ENCODE data around the gene TSC22D3.
A peak's percentile ranks its signal among the peaks of the same experiment; 100 is the strongest.
"Not testable (repeated sequence)": the region's sequence is repeated elsewhere in the genome, so short reads cannot be mapped to it uniquely, and the experiment has no call there.

TSC22D3 gene

DNA sequence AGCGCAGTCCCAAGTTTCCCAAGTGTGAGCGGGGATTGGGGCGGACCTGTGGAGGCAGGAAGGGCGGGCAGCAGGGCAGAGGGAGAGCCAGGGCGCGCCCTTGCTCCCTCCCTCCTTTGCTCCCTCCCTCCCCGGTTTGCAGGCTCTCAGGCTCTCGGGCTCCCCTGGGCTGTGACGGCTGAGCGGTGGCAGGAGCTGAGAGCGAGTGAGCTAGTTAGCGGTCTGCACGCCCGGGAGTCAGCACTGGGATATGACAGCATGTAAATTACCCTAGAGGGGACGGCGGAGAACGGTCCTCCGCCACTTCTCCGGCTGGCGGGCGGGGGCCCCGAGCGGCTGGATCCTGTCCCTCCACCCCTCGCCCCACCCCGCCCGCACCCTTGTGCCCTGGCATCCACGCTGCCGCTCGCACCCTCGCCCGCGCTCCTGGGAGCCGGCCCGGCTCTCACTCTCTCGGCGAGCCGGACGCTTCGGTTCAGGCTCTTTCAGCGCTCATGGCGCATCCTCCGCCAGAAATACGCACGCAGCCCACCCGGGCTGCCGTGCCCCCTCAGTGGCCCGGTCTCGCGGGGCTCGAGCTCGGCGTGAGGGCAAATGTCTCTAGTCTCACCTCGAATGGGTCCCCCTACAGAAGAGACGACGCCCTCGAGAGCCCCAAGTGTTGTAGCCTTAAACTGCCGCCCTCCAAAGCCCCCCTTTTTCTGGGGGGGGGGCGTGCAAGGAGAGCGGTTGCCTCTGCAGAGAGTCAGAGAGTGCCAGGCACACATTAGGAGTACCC lies at the start of gene TSC22D3:
TSS of gene TSC22D3 (minus strand) at position 54 of the 778 bp plus-strand sequence. CDS start 368 bp downstream, outside the sequence.
- DNase-seq, result peak; percentile 50

DNA sequence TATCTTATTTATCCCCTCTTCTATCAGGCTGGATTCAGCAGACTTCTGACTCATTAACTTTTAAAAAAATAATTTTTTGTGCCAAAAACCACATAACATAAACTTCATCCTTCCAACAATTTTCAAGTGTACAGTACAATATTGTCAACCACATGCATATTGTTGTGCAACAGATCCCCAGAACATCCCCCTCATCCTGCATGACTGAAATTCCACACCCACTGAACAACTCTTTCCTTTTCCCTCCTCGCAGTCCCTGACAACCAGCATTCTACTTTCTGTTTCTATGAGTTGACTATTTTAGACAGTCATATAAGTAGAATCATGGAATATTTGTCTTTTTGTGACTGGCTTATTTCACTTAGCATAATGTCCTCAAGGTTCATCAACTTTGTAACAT lies 47.9 kb upstream of the TSC22D3 start:
- no peak for DNase-seq

DNA sequence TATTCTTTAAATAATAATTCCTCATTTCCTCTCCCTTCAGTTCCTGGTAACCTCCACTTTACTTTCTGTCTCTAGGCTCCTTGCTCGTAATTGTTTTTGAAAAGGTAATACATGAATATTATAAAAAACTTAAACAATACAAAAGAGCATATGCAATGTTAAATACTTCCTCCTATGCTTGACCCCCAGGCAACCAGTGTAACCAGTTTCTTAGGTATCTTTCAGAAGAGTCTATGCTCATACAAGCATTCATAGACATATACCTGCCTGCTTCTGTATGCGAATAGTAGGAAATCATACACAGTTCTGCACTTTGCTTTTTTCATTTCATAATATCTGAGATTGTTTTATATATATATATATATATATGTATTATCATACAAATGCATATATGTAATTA lies 47.5 kb upstream of the TSC22D3 start:
- DNase-seq, result no peak

DNA sequence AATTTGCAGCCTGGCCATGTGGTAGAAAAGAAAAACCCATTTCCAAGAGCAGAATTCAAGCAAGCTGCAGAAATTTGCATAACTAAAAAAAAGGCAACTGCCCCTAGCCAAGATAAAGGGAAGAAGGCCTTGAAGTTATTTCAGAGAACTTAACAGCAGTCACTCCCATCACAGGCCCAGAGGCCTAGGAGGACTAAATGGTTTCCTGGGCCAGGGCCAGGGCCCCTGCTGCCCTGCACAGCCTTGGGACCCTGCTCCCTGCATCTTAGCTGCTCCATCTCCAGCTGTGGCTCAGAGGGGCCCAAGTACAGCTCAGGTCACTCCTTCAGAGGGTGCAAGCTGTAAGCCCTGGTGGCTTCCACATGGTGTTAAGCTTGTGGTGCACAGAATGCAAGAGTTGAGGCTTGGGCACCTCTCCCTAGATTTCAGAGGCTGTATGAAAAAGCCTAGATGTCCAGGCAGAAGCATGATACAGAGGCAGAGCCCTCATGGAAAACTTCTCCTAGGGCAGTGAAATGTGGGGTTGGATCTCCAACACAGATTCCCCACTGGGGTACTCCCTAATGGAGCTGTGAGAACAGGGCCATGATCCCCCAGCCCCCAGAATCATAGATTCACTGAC lies 43.4 kb upstream of the TSC22D3 start:
- DNase-seq, result no peak

DNA sequence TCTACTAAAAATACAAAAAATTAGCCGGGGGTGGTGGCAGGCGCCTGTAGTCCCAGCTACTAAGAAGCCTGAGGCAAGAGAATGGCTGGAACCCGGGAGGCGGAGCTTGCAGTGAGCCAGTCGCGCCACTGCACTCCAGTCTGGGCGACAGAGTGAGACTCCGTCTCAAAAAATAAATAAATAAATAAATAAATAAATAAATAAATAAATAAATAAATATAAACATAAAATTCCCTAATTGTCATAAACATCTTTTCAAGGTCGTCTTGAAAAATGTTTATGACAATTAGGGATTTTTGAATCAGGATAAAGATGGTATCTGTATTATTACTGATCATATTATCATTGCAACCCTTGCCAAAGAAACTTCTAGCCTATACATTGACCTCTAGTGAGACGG lies 34.5 kb upstream of the TSC22D3 start:
- DNase-seq, result not testable (repeated sequence)

DNA sequence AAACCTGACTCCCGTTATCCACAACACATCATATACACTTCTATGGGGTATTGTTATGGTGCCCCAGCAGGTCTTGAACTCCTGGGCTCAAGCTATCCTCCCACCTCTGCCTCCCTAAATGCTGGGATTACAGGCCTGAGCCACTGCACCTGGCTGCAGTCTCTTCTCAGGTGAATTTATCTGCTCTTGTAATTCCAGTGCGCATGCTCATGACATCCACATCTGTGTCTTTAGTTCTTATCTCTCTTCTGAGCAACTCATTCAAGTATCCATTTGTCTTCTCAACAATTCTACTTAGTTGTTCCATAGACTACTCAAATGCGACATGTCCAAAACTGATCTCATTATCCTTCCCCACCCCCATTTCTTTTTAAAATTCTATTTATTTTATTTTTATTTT lies 29.6 kb upstream of the TSC22D3 start:
- DNase-seq, result no peak

DNA sequence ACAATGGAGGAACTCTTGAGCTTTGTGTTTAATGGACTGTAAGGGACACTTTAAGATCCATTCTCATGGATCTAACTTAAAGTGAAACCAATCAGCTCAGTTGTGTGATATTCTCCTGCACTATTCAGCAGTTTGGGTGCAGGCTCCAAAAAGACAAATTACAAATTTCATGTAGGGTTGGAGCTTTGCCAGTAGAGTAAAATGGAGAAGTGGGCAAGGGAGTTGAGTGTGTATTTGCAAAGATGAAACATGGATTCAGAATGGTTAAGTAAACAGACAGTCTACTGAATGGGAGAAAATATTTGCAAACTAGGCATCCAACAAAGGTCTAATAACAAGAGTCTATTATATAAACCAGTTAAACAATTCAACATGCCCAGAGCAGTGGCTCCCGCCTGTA lies 28.8 kb upstream of the TSC22D3 start:
- DNase-seq, result no peak

DNA sequence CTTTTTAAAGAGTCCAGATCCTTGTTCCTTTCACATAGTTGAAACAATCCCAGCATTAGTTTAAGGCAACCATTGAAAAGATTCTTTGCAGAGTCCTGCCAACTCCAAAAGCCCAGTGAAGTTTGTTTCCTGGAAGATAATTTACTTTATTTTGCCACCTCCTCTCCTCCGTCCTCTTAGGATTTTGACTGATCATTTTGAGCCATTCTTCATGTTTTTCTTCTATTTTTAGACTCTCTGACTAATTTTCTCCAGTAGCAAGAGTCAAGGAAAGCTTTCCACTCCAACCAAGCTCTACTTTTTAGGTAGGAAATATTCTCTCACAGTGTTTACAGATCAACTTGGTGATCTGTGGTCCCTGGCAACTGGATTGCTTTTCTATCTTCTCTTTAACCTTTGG lies 12.2 kb upstream of the TSC22D3 start:
- DNase-seq, result no peak

DNA sequence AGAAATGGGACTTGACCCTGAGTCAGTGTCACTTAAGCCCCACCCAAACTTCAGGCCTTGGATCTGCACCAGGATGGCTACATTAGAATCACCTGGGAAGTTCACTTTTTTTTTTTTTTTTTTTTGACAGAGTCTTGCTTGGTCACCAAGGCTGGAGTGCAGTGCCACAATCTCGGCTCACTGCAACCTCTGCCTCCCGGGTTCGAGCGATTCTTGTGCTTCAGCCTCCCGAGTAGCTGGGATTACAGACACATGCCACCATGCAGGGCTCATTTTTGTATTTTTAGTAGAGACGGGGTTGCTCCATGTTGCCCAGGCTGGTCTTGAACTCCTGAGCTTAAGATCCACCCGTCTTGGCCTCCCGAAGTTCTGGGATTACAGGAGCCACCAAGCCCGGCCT lies 4.9 kb upstream of the TSC22D3 start:
- DNase-seq, result no peak

DNA sequence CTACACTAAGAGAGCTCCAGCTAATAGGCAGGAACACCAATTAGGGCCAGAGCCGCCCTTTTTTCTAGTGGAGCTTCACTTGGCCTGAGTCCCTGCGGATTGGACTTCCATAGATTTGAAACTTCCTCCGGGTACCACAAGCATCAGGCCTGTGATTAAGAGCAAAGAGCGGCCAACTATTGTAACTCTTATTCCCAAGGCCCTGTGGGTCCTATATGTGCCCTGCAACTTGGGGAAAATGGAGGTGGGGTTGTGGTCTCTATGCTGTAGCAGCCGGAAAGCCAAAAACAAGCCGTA lies 1.9 kb upstream of the TSC22D3 start, which contains the start of gene NCBP2L:
TSS of gene NCBP2L (plus strand) at position 198 of the 297 bp plus-strand sequence. CDS start 16,488 bp downstream, outside the sequence.
- DNase-seq, result no peak

DNA sequence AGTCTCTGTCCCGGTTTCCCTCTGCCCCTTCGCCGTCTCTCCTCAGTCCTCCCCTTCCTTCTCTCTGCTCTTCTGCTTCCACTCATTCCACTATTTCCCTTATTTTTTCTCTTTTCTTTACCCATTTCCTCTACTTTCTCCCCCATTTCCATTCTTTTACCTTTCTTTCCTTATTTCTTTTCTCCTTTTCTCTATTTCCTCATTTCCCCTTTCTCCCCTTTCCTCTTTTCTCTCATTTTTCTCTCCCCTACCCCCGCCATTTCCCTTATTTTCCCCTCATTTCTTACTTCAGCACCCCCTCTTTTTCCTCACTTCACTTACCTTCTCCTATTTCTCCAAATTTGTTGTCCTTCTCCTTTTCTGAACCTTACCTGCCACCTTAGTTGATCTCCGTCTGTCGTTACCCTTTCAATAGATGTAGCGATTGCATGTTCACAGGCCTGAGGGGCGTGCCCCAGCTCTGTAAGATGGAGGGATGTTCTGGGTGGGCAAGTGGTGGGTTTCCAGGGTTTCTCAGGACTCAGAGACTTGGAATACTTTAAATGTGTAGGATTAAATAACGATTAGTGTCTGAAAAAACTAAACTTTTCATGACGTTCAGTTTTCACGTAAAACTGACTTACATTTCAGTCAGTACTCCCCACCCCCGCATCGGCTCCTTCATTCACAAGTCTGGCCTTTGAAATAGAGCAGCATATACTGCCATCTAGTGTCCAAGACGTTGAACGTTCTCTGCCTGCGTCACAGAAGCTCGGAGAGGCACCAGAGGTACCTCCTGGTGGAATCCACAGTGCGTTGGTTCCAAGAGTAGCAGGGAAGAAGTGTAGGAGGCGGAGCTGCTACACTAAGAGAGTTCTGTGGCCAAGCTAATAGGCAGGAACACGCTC lies 1.3 kb upstream of the TSC22D3 start:
- peak; percentile 63 for DNase-seq

DNA sequence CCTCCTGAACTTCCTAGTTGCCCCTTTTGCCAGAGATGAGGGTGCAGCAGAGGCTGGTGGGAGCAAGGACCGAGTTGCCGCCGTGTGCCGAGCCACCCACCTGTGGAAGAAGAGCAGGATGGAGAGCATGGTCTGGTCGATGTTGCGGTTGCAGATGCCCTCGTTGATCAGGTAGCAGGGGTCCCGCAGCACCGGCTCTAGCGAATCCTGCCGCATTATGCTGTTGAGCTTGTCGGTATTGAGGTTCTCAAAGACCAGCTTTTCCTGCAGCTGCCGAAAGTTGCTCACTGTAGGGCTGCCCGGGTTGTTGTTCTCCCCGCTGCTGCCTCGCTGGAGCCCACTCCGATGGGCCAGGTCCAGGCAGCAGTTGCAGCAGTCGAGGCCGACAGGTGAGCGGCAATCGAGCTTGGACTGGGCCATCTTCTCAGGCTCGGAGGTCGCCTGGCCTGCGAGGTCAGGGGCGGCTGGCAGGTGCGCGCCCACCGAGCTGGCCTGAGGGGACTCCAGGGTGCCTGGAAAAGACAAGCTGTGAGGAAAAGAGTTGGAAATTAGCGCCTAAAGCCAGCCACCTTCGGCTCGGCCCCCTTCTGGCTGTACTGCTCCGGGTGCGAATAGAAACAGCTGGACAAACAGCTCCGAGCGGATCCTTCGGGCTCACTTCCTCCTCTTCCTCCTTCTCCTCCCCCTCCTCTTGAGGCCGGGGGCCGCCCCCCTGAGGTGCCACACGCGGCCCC lies 420 bp downstream of the TSC22D3 start:
- DNase-seq, result no peak

DNA sequence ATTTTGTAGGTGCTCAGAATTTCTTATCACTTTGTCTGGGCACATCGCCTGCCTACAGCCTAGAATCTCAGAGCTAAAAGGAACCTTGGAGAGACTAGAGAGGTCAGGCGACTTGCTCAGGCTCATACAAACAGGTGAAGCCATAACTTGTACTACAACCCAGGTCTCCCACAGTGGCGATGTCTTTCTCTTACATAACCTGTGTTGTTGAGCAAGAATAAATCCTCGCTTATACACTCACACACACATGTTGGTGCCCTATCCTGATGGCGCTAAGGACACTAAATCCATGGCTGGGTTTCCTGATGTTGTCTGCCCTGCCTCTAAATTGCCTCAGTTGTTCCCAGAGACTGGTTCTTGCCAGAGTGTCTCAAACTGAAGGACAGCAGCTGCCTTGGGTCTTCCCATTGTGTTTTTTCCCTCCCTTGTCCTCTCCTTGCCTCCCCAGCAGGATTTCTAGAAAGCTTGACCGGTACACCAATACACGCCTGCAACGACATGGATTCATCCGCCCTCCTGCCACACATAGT lies 1.6 kb downstream of the TSC22D3 start:
- no peak for DNase-seq

DNA sequence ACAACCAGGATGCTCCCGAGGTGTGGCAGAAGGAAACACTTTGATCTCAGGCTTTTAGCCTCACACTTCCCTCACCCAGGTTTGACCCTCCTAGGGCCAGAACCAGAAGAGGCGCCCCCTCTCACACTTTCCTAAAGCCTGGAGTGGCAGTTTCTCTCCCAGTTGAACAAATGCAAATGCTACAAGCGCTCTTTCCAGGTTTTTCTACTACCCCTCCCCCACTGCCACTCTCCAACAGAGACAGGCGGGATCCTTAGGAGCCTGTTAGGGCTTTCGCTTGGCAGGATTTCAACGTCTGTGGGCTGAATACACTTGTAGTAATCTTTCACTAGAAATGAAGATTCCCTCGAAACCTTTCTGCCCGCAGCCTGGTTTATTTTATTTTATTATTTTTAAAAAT lies 2.4 kb downstream of the TSC22D3 start:
- no peak for DNase-seq

DNA sequence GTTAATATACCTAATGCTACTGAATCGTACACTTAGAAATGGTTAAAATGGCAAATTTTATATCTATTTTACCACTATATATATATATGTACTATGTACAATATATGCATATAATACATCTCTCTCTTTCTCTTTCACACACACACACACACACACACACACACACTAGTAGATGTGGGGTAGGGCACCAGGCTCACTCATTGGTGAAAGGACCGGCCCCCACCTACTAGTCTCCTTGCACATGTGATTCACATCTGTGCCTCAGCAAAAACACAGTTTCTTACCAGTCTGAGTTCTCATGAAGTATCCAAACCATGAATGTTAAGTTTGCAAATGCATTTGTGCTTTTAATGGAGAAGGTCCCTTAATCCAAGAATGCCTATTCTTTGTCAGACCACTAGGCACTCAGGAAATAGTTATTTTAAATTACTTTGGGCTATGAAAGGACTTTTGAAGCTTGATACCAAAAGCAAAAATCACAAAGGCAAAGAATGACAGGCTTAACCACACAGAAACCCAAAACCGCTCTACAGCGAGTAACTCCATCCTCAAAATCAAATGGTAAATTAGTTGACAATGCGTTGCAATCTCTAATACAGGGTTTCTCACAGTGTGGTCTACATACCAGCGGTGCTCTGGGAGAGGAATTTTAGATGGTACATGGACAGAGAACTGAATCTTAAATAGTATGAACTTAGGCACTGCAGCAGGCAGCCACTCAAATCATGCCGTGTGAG lies 5.8 kb downstream of the TSC22D3 start:
- DNase-seq, result no peak

DNA sequence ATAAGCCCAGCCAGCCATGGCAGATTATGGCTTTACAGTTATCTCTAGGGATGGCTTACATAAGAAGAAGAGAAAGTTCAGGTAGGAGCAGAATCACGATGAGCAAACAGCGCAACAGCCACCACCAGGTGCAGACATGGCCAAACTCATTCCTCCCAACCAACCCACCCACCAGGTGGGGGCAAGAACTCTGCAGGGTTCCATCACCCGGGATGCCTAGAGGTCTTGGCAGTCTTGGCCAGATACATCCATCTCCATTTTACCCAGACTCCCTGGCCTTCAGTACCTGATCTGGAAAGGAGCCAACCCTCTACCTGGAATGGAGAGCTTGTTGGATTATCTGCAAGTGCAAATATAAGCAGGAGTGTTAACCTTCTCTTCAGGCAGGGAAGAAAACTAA lies 7.5 kb downstream of the TSC22D3 start:
- no peak for DNase-seq

DNA sequence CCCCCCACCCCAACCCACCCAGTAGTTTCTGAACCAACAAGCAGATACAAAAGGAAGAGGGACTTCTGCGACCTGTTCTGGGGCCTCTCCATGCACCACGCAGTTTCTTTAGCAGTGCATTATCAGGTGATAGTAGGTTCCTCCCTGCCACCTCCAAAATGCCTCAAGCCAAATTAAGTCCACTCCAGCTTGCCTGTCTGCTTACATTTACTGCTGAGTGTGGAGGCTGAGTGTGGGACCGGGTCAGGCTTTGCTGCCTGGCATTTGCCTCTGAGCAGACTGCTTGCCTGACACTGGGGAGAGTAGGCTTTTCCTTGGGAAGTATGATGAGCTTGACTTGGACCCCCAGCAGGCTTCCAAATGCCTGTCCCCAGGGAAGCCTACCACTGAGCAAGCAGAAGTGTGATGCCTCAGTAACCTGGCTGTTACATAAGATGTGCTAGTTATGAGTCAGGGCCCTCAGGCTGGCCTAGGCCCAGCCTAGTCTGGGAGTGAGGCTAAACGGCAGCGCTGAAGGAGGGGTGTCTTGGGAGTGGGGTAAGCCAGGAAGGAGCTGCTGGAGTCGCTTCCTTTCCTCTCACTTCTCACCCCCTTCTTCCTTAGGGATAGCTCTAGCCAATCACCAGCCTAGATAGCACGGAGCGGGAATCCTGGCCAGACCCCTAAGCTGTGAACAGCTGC lies 9.0 kb downstream of the TSC22D3 start:
- no peak for DNase-seq

DNA sequence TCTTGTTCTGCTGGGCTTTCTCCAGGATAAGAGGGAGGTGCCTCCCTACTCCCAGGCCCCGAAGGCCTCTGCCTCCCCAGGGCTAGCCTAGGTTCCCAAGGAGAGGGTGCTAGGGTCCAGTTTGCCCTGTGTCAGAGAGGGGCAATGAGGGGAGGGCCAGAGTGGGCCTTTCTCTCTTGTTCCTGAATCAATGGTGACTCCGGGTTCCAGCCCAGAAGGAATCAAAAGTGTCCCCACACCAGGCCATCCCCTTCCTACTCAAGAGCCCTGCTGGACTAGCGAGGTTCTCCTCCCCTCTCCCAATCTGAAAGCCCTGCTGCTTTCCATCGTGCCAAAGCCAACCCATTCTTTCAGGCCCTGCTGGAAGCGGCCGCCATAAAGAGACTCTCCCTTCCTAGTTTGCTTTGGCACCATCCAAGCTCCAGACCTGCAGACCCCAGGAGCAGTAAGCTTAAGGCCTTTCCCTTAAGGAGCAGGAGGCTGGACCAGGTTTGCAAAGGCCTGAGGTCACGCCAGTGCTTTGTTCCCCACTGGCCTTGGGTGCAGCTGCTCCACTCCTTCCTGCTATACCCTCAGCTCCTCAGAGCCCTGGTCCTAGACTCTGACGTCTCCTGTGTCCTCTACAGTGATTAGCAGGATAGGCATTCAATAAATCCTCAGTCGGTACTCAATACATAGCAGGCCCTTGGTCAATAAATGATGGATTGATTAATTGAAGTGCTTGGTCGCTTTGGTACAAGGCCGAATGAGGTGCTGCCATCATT lies 10.6 kb downstream of the TSC22D3 start:
- DNase-seq, result no peak

DNA sequence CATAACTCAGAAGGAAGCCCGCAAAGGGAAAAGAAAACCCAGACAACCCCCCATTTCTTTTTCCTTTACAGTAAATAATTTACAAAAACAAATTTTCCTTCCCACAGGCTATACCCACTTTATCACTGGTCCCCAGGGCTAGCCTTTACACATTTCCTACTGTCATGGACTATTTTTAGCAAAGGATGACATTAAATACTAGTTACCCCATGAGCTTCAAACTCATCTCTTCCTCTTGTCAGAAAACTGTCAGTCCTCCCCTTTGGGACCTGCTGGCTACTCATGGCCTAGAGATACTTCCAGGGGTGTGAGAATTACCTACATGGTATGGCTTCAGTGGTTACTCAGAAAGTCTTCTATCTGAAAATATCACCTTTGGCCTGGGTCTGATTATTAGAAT lies 11.9 kb downstream of the TSC22D3 start:
- no peak for DNase-seq

DNA sequence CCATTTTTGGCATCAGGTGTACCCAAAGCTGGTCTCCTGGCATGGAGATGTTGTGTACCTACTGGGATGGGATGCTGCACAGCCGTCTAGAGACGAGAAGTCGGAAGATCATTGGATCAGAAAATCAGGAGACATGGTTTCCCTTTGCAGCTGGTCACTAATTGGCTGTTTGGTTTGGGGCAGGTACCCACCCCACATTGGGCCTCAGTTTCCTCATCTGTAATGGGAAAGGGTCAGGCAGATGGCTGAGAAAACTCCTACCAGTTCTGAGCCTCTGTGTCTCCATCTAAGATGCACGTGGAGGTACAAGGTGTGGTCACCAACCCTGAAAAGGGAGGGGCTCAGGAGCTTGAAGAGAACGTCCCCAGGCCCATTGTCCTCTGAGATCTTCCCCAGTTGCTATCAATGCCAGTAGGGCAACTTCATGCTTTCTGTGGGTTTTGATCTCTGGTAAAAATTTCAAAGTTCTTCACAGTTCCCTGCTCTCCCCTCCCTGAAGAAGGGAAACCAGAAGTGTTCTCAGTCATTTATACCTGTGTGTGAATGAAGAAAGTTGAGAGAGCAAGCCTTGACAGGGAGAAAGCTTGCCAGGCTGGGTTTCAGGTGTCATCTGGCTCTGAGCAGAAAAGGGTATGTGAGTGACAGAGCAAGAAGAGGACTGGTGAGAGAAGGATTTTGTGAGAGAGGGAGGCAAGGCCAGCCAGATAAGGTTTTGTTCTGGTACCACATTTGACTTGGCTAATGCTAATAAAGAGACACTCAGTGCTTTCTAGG lies 15.1 kb downstream of the TSC22D3 start:
- DNase-seq, result no peak

Data from activated CD4-positive, alpha-beta T cell treated with anti-CD3 and anti-CD28 coated beads, Interleukin-2, amount 50 U/mL, for 1 hour (primary cell).